22Rv1 (cell line): ENCODE results near the gene GMPPB.

ENCODE experiments used
- CTCF ChIP-seq: fragments of 450-650 bp; IDR thresholded peaks from 2 replicates; pipeline ENCODE4 v1.5.1; 2017; ENCODE audit warnings: mild to moderate bottlenecking
- ZFX ChIP-seq: fragments of 450-650 bp; IDR thresholded peaks from 2 replicates; pipeline ENCODE4 v1.6.1; 2017; ENCODE audit warnings: antibody characterized with exemption, borderline replicate concordance

- no peak for TF ChIP-seq CTCF
- no peak for TF ChIP-seq ZFX
These were observed 52.8 kb downstream of the GMPPB start for GRCh38 chr3:49670940-49671290.
